ENCODE measurements around the gene TAT.
"Not testable (repeated sequence)": the region's sequence is repeated elsewhere in the genome, so short reads cannot be mapped to it uniquely, and the experiment has no call there.

Gene TAT

GRCh38 chr16:71576971-71577370 is at the start of gene TAT:
TAT (minus strand) TSS chr16:71577092; CDS start chr16:71576415, 677 bp downstream.
- Histone ChIP-seq H3K4me1 (ENCODE audit: insufficient read depth, low read length) (no peaks in the 10 kb centered on the region), H3K27me3 (ENCODE audit: insufficient read depth, low read length) (no peaks in the 10 kb centered on the region; the same call in 1 of the 2 replicates), H3K36me3 (ENCODE audit: insufficient read depth, low read depth, low read length) (no peaks in the 10 kb centered on the region), H3K27ac (ENCODE audit: low read length) (no peak within 1 kb of the TSS), H3K9ac (ENCODE audit: low read depth, low read length) (no peak within 1 kb of the TSS), H3K4me3 (ENCODE audit: low read length) (no peak within 1 kb of the TSS), H3K9me3 (ENCODE audit: insufficient read depth, low read depth, low read length) (no peaks in the 10 kb centered on the region)

- H3K9me3 ChIP-seq (ENCODE audit: insufficient read depth, low read depth, low read length), result no peaks in the 10 kb centered on the region
- H3K9ac ChIP-seq (ENCODE audit: low read depth, low read length), result peak within 1 kb of the TSS; percentile 86; the same call in 1 of the 2 replicates
- H3K4me1 ChIP-seq (ENCODE audit: insufficient read depth, low read length), result peaks cover 5% of the 10 kb centered on the region; the same call in 1 of the 2 replicates
- H3K27me3 ChIP-seq (ENCODE audit: insufficient read depth, low read length), result peaks cover 24% of the 10 kb centered on the region
- H3K4me3 ChIP-seq (ENCODE audit: low read length), result peak within 1 kb of the TSS; percentile 87
- no peak within 1 kb of the TSS for H3K27ac ChIP-seq (ENCODE audit: low read length)
- H3K36me3 ChIP-seq (ENCODE audit: insufficient read depth, low read depth, low read length), result peaks cover 23% of the 10 kb centered on the region
Observed at GRCh38 chr16:71626018-71626857, 49.3 kb upstream of the TAT start, which contains the start of gene MARVELD3. MARVELD3 (plus strand) TSS chr16:71626184; CDS start chr16:71626230, 46 bp downstream.

- no peak overlapping the region; the same call in 1 of the 2 replicates for H3K9ac ChIP-seq (ENCODE audit: low read depth, low read length)
- H3K9me3 ChIP-seq (ENCODE audit: insufficient read depth, low read depth, low read length), result no peaks in the 10 kb centered on the region
- no peak overlapping the region for H3K27ac ChIP-seq (ENCODE audit: low read length)
- H3K27me3 ChIP-seq (ENCODE audit: insufficient read depth, low read length), result peaks cover 24% of the 10 kb centered on the region
- peaks cover 15% of the 10 kb centered on the region; the same call in 1 of the 2 replicates for H3K36me3 ChIP-seq (ENCODE audit: insufficient read depth, low read depth, low read length)
- H3K4me3 ChIP-seq (ENCODE audit: low read length), result peak overlapping the region; percentile 87; the same call in 1 of the 2 replicates
- peaks cover 5% of the 10 kb centered on the region; the same call in 1 of the 2 replicates for H3K4me1 ChIP-seq (ENCODE audit: insufficient read depth, low read length)
Observed at GRCh38 chr16:71625113-71625850, 48.4 kb upstream of the TAT start.

GRCh38 chr16:71623597-71623996 is 46.7 kb upstream of the TAT start:
- Histone ChIP-seq H3K27ac (ENCODE audit: low read length) (no peak overlapping the region), H3K9me3 (ENCODE audit: insufficient read depth, low read depth, low read length) (no peaks in the 10 kb centered on the region), H3K9ac (ENCODE audit: low read depth, low read length) (no peak overlapping the region), H3K27me3 (ENCODE audit: insufficient read depth, low read length) (peaks cover 24% of the 10 kb centered on the region), H3K4me3 (ENCODE audit: low read length) (no peak overlapping the region), H3K36me3 (ENCODE audit: insufficient read depth, low read depth, low read length) (0 out of 2 replicates have a peak, but pooled peaks cover 1% of the 10 kb centered on the region), H3K4me1 (ENCODE audit: insufficient read depth, low read length) (peaks cover under 1% of the 10 kb centered on the region; the same call in 1 of the 2 replicates)

- H3K27me3 ChIP-seq (ENCODE audit: insufficient read depth, low read length), result peaks cover 24% of the 10 kb centered on the region
- H3K9ac ChIP-seq (ENCODE audit: low read depth, low read length), result no peak overlapping the region
- no peaks in the 10 kb centered on the region for H3K36me3 ChIP-seq (ENCODE audit: insufficient read depth, low read depth, low read length)
- H3K9me3 ChIP-seq (ENCODE audit: insufficient read depth, low read depth, low read length), result no peaks in the 10 kb centered on the region
- H3K27ac ChIP-seq (ENCODE audit: low read length), result no peak overlapping the region
- H3K4me3 ChIP-seq (ENCODE audit: low read length), result no peak overlapping the region
- no peaks in the 10 kb centered on the region for H3K4me1 ChIP-seq (ENCODE audit: insufficient read depth, low read length)
Observed at GRCh38 chr16:71622088-71622487, 45.2 kb upstream of the TAT start.

- Histone ChIP-seq H3K36me3 (ENCODE audit: insufficient read depth, low read depth, low read length) (no peaks in the 10 kb centered on the region), H3K9ac (ENCODE audit: low read depth, low read length) (no peak overlapping the region)
Observed at GRCh38 chr16:71618429-71618828, 41.5 kb upstream of the TAT start.

GRCh38 chr16:71614956-71615355 is 38.1 kb upstream of the TAT start:
- not testable (repeated sequence) for H3K36me3 ChIP-seq (ENCODE audit: insufficient read depth, low read depth, low read length); H3K9ac ChIP-seq (ENCODE audit: low read depth, low read length); H3K27me3 ChIP-seq (ENCODE audit: insufficient read depth, low read length)

More at GRCh38 chr16:71618429-71618828, 41.5 kb upstream of the TAT start:
- Histone ChIP-seq H3K27ac (ENCODE audit: low read length) (no peak overlapping the region), H3K4me1 (ENCODE audit: insufficient read depth, low read length) (no peaks in the 10 kb centered on the region), H3K9me3 (ENCODE audit: insufficient read depth, low read depth, low read length) (no peaks in the 10 kb centered on the region), H3K4me3 (ENCODE audit: low read length) (no peak overlapping the region), H3K27me3 (ENCODE audit: insufficient read depth, low read length) (no peaks in the 10 kb centered on the region)

GRCh38 chr16:71610936-71611871 is 34.3 kb upstream of the TAT start:
- no peaks in the 10 kb centered on the region for H3K9me3 ChIP-seq (ENCODE audit: insufficient read depth, low read depth, low read length)
- no peaks in the 10 kb centered on the region for H3K36me3 ChIP-seq (ENCODE audit: insufficient read depth, low read depth, low read length)
- H3K9ac ChIP-seq (ENCODE audit: low read depth, low read length), result no peak overlapping the region
- no peak overlapping the region for H3K27ac ChIP-seq (ENCODE audit: low read length)
- H3K4me1 ChIP-seq (ENCODE audit: insufficient read depth, low read length), result no peaks in the 10 kb centered on the region
- 0 out of 2 replicates have a peak overlapping the region, but pooled peaks have one; percentile 36 for H3K4me3 ChIP-seq (ENCODE audit: low read length)
- H3K27me3 ChIP-seq (ENCODE audit: insufficient read depth, low read length), result no peaks in the 10 kb centered on the region

More at GRCh38 chr16:71614956-71615355, 38.1 kb upstream of the TAT start:
- not testable (repeated sequence) for H3K4me3 ChIP-seq (ENCODE audit: low read length); H3K27ac ChIP-seq (ENCODE audit: low read length); H3K4me1 ChIP-seq (ENCODE audit: insufficient read depth, low read length); H3K9me3 ChIP-seq (ENCODE audit: insufficient read depth, low read depth, low read length)

- Histone ChIP-seq H3K4me1 (ENCODE audit: insufficient read depth, low read length) (no peaks in the 10 kb centered on the region), H3K27me3 (ENCODE audit: insufficient read depth, low read length) (no peaks in the 10 kb centered on the region), H3K9me3 (ENCODE audit: insufficient read depth, low read depth, low read length) (no peaks in the 10 kb centered on the region), H3K4me3 (ENCODE audit: low read length) (no peak overlapping the region), H3K9ac (ENCODE audit: low read depth, low read length) (no peak overlapping the region), H3K27ac (ENCODE audit: low read length) (no peak overlapping the region), H3K36me3 (ENCODE audit: insufficient read depth, low read depth, low read length) (no peaks in the 10 kb centered on the region)
Observed at GRCh38 chr16:71610447-71610846, 33.6 kb upstream of the TAT start.

GRCh38 chr16:71609066-71609465 is 32.2 kb upstream of the TAT start:
- Histone ChIP-seq H3K4me1 (ENCODE audit: insufficient read depth, low read length) (no peaks in the 10 kb centered on the region), H3K27ac (ENCODE audit: low read length) (no peak overlapping the region), H3K9me3 (ENCODE audit: insufficient read depth, low read depth, low read length) (no peaks in the 10 kb centered on the region), H3K36me3 (ENCODE audit: insufficient read depth, low read depth, low read length) (no peaks in the 10 kb centered on the region), H3K4me3 (ENCODE audit: low read length) (no peak overlapping the region), H3K27me3 (ENCODE audit: insufficient read depth, low read length) (no peaks in the 10 kb centered on the region), H3K9ac (ENCODE audit: low read depth, low read length) (no peak overlapping the region)

GRCh38 chr16:71600822-71601221 is 23.9 kb upstream of the TAT start:
- H3K9ac ChIP-seq (ENCODE audit: low read depth, low read length), result no peak overlapping the region
- H3K27me3 ChIP-seq (ENCODE audit: insufficient read depth, low read length), result no peaks in the 10 kb centered on the region
- no peak overlapping the region for H3K4me3 ChIP-seq (ENCODE audit: low read length)
- H3K36me3 ChIP-seq (ENCODE audit: insufficient read depth, low read depth, low read length), result no peaks in the 10 kb centered on the region
- H3K27ac ChIP-seq (ENCODE audit: low read length), result no peak overlapping the region
- no peaks in the 10 kb centered on the region for H3K9me3 ChIP-seq (ENCODE audit: insufficient read depth, low read depth, low read length)
- no peaks in the 10 kb centered on the region for H3K4me1 ChIP-seq (ENCODE audit: insufficient read depth, low read length)

Measured in iPS-20b (cell line).